ENCODE results near the gene NPIPA7.
"Not testable (repeated sequence)": the region's sequence is repeated elsewhere in the genome, so short reads cannot be mapped to it uniquely, and the experiment has no call there.

GRCh38 chr16:16358539-16359240 is 20.2 kb upstream of the NPIPA7 start:
- TF ChIP-seq POLR2AphosphoS5 (IDR thresholded peaks at IDR 0.05); CTCF (IDR thresholded peaks at IDR 0.05; ENCODE audit: poor library complexity, severe bottlenecking); EP300 (conservative IDR thresholded peaks at IDR 0.05; ENCODE audit: poor library complexity, severe bottlenecking); REST (IDR thresholded peaks at IDR 0.05; ENCODE audit: borderline replicate concordance); RAD21 (conservative IDR thresholded peaks at IDR 0.05); TAF1 (IDR thresholded peaks at IDR 0.05; ENCODE audit: low read depth); EZH2 (IDR thresholded peaks at IDR 0.05; ENCODE audit: borderline replicate concordance, insufficient read depth, low read length, poor library complexity, severe bottlenecking); MXI1 (conservative IDR thresholded peaks at IDR 0.05; ENCODE audit: poor library complexity, severe bottlenecking): not testable (repeated sequence)
